ENCODE measurements around the gene CSNK2A2.
A peak's percentile ranks its signal among the peaks of the same experiment; 100 is the strongest.

CSNK2A2 gene

GRCh38 chr16:58200004-58200797 is 2.3 kb upstream of the CSNK2A2 start:
- intact Hi-C loops (cut with DNase I): no loop called here
- DNase-seq: no peak

- intact Hi-C loops (cut with DNase I): loop anchor here (1.0 to 5.0 kb wide), 2 partner anchors 72 to 179 kb away; partner anchors contain the start of gene CFAP20
- DNase-seq: no peak
Measured at GRCh38 chr16:58198803-58199411, 1.0 kb upstream of the CSNK2A2 start.

GRCh38 chr16:58197314-58198012 is 443 bp downstream of the CSNK2A2 start:
- peak in 2 of 10 donors; percentile 60 to 66 for DNase-seq

GRCh38 chr16:58196898-58197313 is 1.0 kb downstream of the CSNK2A2 start:
- DNase-seq: peak in 1 of 10 donors; percentile 76
- intact Hi-C loops (cut with DNase I): loop anchor here (5.0 kb wide), 1 partner anchor 70 kb away; the partner anchor contains the start of gene CFAP20

More at GRCh38 chr16:58197314-58198012, 443 bp downstream of the CSNK2A2 start:
- intact Hi-C loops (cut with DNase I): loop anchor here (1.0 to 5.0 kb wide), 2 partner anchors 70 to 177 kb away; partner anchors contain the start of gene CFAP20

- intact Hi-C loops (cut with DNase I): loop anchor here (5.0 kb wide), 1 partner anchor 68 kb away; the partner anchor contains the start of gene CFAP20
- no peak for DNase-seq
Measured at GRCh38 chr16:58195771-58196170, 2.1 kb downstream of the CSNK2A2 start.

GRCh38 chr16:58195344-58195743 is 2.6 kb downstream of the CSNK2A2 start:
- intact Hi-C loops (cut with DNase I): loop anchor here (5.0 kb wide), 1 partner anchor 68 kb away; the partner anchor contains the start of gene CFAP20
- no peak for DNase-seq

- no peak for DNase-seq
- intact Hi-C loops (cut with DNase I): loop anchor here (5.0 kb wide), 1 partner anchor 67 kb away; the partner anchor contains the start of gene CFAP20
Measured at GRCh38 chr16:58194790-58195189, 3.1 kb downstream of the CSNK2A2 start.

- intact Hi-C loops (cut with DNase I): no loop called here
- DNase-seq: no peak
Measured at GRCh38 chr16:58187665-58188421, 10.1 kb downstream of the CSNK2A2 start.

- DNase-seq: no peak
Measured at GRCh38 chr16:58187092-58187491, 10.8 kb downstream of the CSNK2A2 start.

GRCh38 chr16:58186176-58186944 is 11.5 kb downstream of the CSNK2A2 start:
- intact Hi-C loops (cut with DNase I): no loop called here
- DNase-seq: no peak

More at GRCh38 chr16:58187092-58187491, 10.8 kb downstream of the CSNK2A2 start:
- intact Hi-C loops (cut with DNase I): no loop called here

GRCh38 chr16:58177353-58177710 is 20.6 kb downstream of the CSNK2A2 start:
- intact Hi-C loops (cut with DNase I): no loop called here
- DNase-seq: no peak

- DNase-seq: no peak
- intact Hi-C loops (cut with DNase I): no loop called here
Measured at GRCh38 chr16:58176608-58177352, 21.1 kb downstream of the CSNK2A2 start.

- intact Hi-C loops (cut with DNase I): no loop called here
- no peak for DNase-seq
Measured at GRCh38 chr16:58170223-58170622, 27.7 kb downstream of the CSNK2A2 start.

- DNase-seq: no peak
- intact Hi-C loops (cut with DNase I): no loop called here
Measured at GRCh38 chr16:58160855-58161254, 37.1 kb downstream of the CSNK2A2 start.

GRCh38 chr16:58158725-58159124 is 39.2 kb downstream of the CSNK2A2 start:
- intact Hi-C loops (cut with DNase I): no loop called here

GRCh38 chr16:58157951-58158540 is 39.9 kb downstream of the CSNK2A2 start:
- no peak for DNase-seq
- intact Hi-C loops (cut with DNase I): no loop called here

More at GRCh38 chr16:58158725-58159124, 39.2 kb downstream of the CSNK2A2 start:
- peak in 5 of 10 donors; percentile 19 to 72 (median 21) for DNase-seq

GRCh38 chr16:58157239-58157638 is 40.7 kb downstream of the CSNK2A2 start:
- intact Hi-C loops (cut with DNase I): no loop called here
- no peak for DNase-seq

GRCh38 chr16:58155839-58156238 is 42.1 kb downstream of the CSNK2A2 start:
- intact Hi-C loops (cut with DNase I): no loop called here
- no peak for DNase-seq
